NCI-H146 (cell line): ENCODE data around the gene ZNF844.
A peak's percentile ranks its signal among the peaks of the same experiment; 100 is the strongest.
"Not testable (repeated sequence)": the region's sequence is repeated elsewhere in the genome, so short reads cannot be mapped to it uniquely, and the experiment has no call there.

Experiments used
- DNase-seq: peaks from one replicate; lab custom pipeline; 2025; lab: John Stamatoyannopoulos, UW

The ZNF844 gene

GRCh38 chr19:12092065-12092867, 27.7 kb downstream of the ZNF844 start:
- peak; percentile 79 for DNase-seq

GRCh38 chr19:12092956-12093355, 28.4 kb downstream of the ZNF844 start:
- no peak for DNase-seq

- no peak for DNase-seq
These were observed 29.2 kb downstream of the ZNF844 start for GRCh38 chr19:12093777-12094176.

- DNase-seq: no peak
These were observed 30.7 kb downstream of the ZNF844 start for GRCh38 chr19:12095111-12095790.

- DNase-seq: no peak
These were observed 33.5 kb downstream of the ZNF844 start for GRCh38 chr19:12098040-12098439.

- not testable (repeated sequence) for DNase-seq
These were observed 39.4 kb downstream of the ZNF844 start for GRCh38 chr19:12103909-12104308.

- no peak for DNase-seq
These were observed 46.6 kb downstream of the ZNF844 start for GRCh38 chr19:12111176-12111575.

GRCh38 chr19:12111943-12112637, 47.6 kb downstream of the ZNF844 start:
- no peak for DNase-seq

GRCh38 chr19:12112701-12113100, 48.2 kb downstream of the ZNF844 start:
- no peak for DNase-seq

GRCh38 chr19:12113121-12113520, 48.6 kb downstream of the ZNF844 start:
- DNase-seq: no peak

GRCh38 chr19:12117201-12117970, 52.9 kb downstream of the ZNF844 start:
- no peak for DNase-seq

GRCh38 chr19:12126707-12127106, 62.2 kb downstream of the ZNF844 start:
- DNase-seq: peak; percentile 8
